Mesenchymal stem cell (in vitro differentiated cells and primary cell): ENCODE measurements around the gene SORBS1.
A peak's percentile ranks its signal among the peaks of the same experiment; 100 is the strongest.

Experiments
- DNase-seq: peaks from one replicate; pipeline ENCODE4 v3.0.0-alpha.2; 2013
- H2AFZ ChIP-seq: one replicate; pipeline ENCODE4 v1.6.1; 2013; ENCODE audit warnings: low read depth, mild to moderate bottlenecking, control low read depth, inconsistent platforms, low read length, moderate library complexity
- H2AK5ac ChIP-seq: 2 replicates; pipeline ENCODE4 v1.6.1; 2013; ENCODE audit warnings: low read length, moderate library complexity, mild to moderate bottlenecking, inconsistent platforms; ENCODE audit not compliant: severe bottlenecking
- H2BK120ac ChIP-seq: one replicate; pipeline ENCODE4 v1.6.1; 2013; ENCODE audit warnings: low read depth, mild to moderate bottlenecking, inconsistent platforms, low read length, moderate library complexity
- H2BK12ac ChIP-seq, 2 experiments: one replicate each; pipeline ENCODE4 v1.6.1; 2013; ENCODE audit warnings: inconsistent platforms in 2 of 2, low read length in 2 of 2, mild to moderate bottlenecking in 2 of 2, moderate library complexity in 2 of 2, control low read depth in 1 of 2
- H2BK15ac ChIP-seq: one replicate; pipeline ENCODE4 v1.6.1; 2013; ENCODE audit warnings: mild to moderate bottlenecking, low read depth, inconsistent platforms; ENCODE audit not compliant: poor library complexity, severe bottlenecking
- H2BK5ac ChIP-seq: 2 replicates; pipeline ENCODE4 v1.6.1; 2013; ENCODE audit warnings: low read depth, mild to moderate bottlenecking, low read length, control low read depth, inconsistent platforms; ENCODE audit not compliant: poor library complexity, severe bottlenecking
- H3K14ac ChIP-seq, 2 experiments: one replicate each; pipeline ENCODE4 v1.6.1; 2013; ENCODE audit warnings: inconsistent platforms in 2 of 2, low read length in 2 of 2, control low read depth in 1 of 2, mild to moderate bottlenecking in 1 of 2, moderate library complexity in 1 of 2
- H3K18ac ChIP-seq, 2 experiments: one replicate each; pipeline ENCODE4 v1.6.1; 2013; ENCODE audit warnings: inconsistent platforms in 2 of 2, low read length in 2 of 2, control low read depth in 1 of 2, low read depth in 1 of 2, mild to moderate bottlenecking in 1 of 2
- H3K23ac ChIP-seq, 2 experiments: one replicate each; pipeline ENCODE4 v1.6.1; 2013; ENCODE audit warnings: inconsistent platforms in 2 of 2, low read length in 2 of 2, mild to moderate bottlenecking in 2 of 2, moderate library complexity in 2 of 2, control low read depth in 1 of 2
- H3K27ac ChIP-seq: 2 replicates; pipeline ENCODE4 v1.5.1; 2013; ENCODE audit warnings: mild to moderate bottlenecking, moderate library complexity, low read length, control low read depth, inconsistent platforms; ENCODE audit not compliant: poor library complexity, severe bottlenecking
- H3K27me3 ChIP-seq, 2 experiments: 2 replicates each; pipeline versions ENCODE4 v1.6.1 to v1.7.0; 2013; ENCODE audit warnings: low read length in 2 of 2, mild to moderate bottlenecking in 2 of 2, moderate library complexity in 2 of 2, control low read depth in 1 of 2, inconsistent platforms in 1 of 2; ENCODE audit not compliant: control insufficient read depth in 1 of 2, insufficient read depth in 1 of 2
- H3K36me3 ChIP-seq, 2 experiments: 2 replicates each; pipeline versions ENCODE4 v1.6.1 to v1.7.0; 2013; ENCODE audit warnings: low read length in 2 of 2, control low read depth in 1 of 2, inconsistent platforms in 1 of 2, low read depth in 1 of 2, mild to moderate bottlenecking in 1 of 2; ENCODE audit not compliant: insufficient read depth in 2 of 2, control insufficient read depth in 1 of 2
- H3K4ac ChIP-seq, 2 experiments: one replicate each; pipeline ENCODE4 v1.6.1; 2013; ENCODE audit warnings: inconsistent platforms in 2 of 2, low read length in 2 of 2, mild to moderate bottlenecking in 2 of 2, moderate library complexity in 2 of 2, control low read depth in 1 of 2, low read depth in 1 of 2
- H3K4me1 ChIP-seq: 2 replicates; pipeline ENCODE4 v1.6.1; 2013; ENCODE audit warnings: low read depth, low read length, control low read depth; ENCODE audit not compliant: control insufficient read depth, insufficient read depth
- H3K4me2 ChIP-seq: 2 replicates; pipeline ENCODE4 v1.6.1; 2013; ENCODE audit warnings: low read length, mild to moderate bottlenecking, inconsistent platforms; ENCODE audit not compliant: poor library complexity, severe bottlenecking
- H3K4me3 ChIP-seq, 2 experiments: 2 replicates each; pipeline versions ENCODE4 v1.5.1 to v1.7.0; 2013; ENCODE audit warnings: low read length in 2 of 2, mild to moderate bottlenecking in 2 of 2, control low read depth in 1 of 2, low read depth in 1 of 2; ENCODE audit not compliant: insufficient read depth in 1 of 2
- H3K79me1 ChIP-seq: replicated peaks from 2 replicates; pipeline ENCODE4 v1.6.1; 2013; ENCODE audit warnings: mild to moderate bottlenecking, control low read depth, low read length, inconsistent platforms; ENCODE audit not compliant: poor library complexity, severe bottlenecking
- H3K9ac ChIP-seq: 2 replicates; pipeline ENCODE4 v1.7.0; 2013; ENCODE audit warnings: mild to moderate bottlenecking, low read length, moderate library complexity
- H3K9me3 ChIP-seq: 2 replicates; pipeline ENCODE4 v1.7.0; 2013; ENCODE audit warnings: mild to moderate bottlenecking, low read length; ENCODE audit not compliant: control insufficient read depth
- H4K8ac ChIP-seq: one replicate; pipeline ENCODE4 v1.6.1; 2013; ENCODE audit warnings: inconsistent platforms, mild to moderate bottlenecking, low read length, moderate library complexity
- H4K91ac ChIP-seq: one replicate; pipeline ENCODE4 v1.6.1; 2013; ENCODE audit warnings: mild to moderate bottlenecking, low read length, inconsistent platforms
- WGBS: methylation state at CpG from one replicate; pipeline ENCODE4 v1.1.7; 2013; ENCODE audit warnings: mixed read lengths; 5-methylcytosine and 5-hydroxymethylcytosine counted together

SORBS1 gene

DNA sequence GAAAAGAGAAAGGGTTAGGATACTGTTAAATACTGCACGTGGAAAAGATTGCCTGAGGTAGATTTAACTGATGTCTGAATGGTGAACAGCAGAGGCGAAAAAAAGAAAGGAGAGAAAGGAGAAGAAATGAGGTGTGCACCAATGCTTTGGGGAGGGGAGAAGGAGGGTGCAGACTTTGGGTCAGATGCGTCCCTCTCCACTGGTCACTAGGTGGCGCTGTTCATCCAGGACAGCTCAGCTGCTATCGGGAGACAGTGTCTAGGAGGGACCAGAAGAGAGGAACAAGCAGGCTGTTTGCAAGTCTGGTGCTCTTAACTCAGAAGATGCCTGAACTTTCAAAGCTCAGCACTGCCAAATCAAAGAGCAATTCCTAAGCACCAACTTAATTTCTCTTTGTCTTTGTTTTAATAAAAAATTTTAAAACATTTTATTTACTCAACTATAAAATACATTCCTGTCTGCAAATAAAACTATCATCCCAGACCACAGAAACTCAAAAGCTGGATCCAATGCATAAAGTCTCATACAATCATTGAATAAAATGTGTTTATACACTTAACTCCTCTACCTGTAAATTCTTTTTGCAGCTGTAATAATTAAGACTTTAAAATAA is 186.5 kb downstream of the SORBS1 start:
- Histone ChIP-seq H3K4me3 (no peak overlapping the region), H3K9me3 (no peaks in the 10 kb centered on the region)

DNA sequence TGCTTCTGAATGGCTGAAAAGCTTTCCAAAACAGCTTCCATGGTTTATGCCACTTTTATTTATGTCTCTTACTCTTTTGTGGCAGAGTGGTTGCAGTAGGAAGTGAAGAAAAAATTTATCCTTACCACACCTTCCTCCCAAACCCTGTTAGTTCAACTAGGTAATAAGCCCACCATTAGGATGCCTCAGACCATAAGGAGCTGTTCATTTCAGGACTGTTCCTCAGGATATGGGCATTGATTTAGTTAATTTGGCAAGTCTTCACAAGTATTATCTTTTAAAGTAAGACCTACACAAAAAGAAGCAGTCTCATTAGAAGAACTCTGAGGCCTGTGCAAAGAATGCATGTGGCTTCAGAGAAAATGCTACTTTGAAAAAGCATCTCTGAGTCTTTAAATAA is 187.5 kb downstream of the SORBS1 start:
- Histone ChIP-seq H2AK5ac (no peak overlapping the region), H2BK12ac (no peak overlapping the region), H4K8ac (no peak overlapping the region), H3K27me3 (peaks cover 7 to 27% of the 10 kb centered on the region in 2 experiments), H2BK15ac (no peak overlapping the region), H2BK120ac (no peak overlapping the region), H3K9me3 (no peaks in the 10 kb centered on the region), H3K4me3 (no peak overlapping the region), H3K4me2 (no peak overlapping the region), H3K23ac (no peak overlapping the region), H3K18ac (no peak overlapping the region), H3K36me3 (no peaks in the 10 kb centered on the region), H3K27ac (no peak overlapping the region), H3K9ac (no peak overlapping the region), H3K14ac (no peak overlapping the region), H3K4me1 (no peaks in the 10 kb centered on the region), H3K79me1 (no peaks in the 10 kb centered on the region), H2BK5ac (no peak overlapping the region), H4K91ac (no peak overlapping the region), H2AFZ (no peak overlapping the region), H3K4ac (no peak overlapping the region)
- no peak for DNase-seq

More for the DNA sequence above, 186.5 kb downstream of the SORBS1 start:
- H4K8ac ChIP-seq = no peak overlapping the region
- no peaks in the 10 kb centered on the region for H3K36me3 ChIP-seq
- H3K4me1 ChIP-seq = no peaks in the 10 kb centered on the region
- no peak overlapping the region for H2BK120ac ChIP-seq
- no peak overlapping the region for H2AFZ ChIP-seq
- H2BK12ac ChIP-seq = no peak overlapping the region
- no peak overlapping the region for H3K27ac ChIP-seq
- H3K9ac ChIP-seq = no peak overlapping the region
- H3K14ac ChIP-seq = no peak overlapping the region
- no peak overlapping the region for H3K4me2 ChIP-seq
- no peak overlapping the region for H4K91ac ChIP-seq
- H2AK5ac ChIP-seq = no peak overlapping the region
- no peak overlapping the region for H3K18ac ChIP-seq
- H2BK15ac ChIP-seq = no peak overlapping the region
- no peak overlapping the region for H3K23ac ChIP-seq
- H2BK5ac ChIP-seq = no peak overlapping the region
- H3K27me3 ChIP-seq = peaks cover 0 to 19% of the 10 kb centered on the region in 2 experiments
- no peak overlapping the region for H3K4ac ChIP-seq
- peak; percentile 68 for DNase-seq
- no peaks in the 10 kb centered on the region for H3K79me1 ChIP-seq
- WGBS = 1% methylated on average over 5 of the region's 5 CpGs

DNA sequence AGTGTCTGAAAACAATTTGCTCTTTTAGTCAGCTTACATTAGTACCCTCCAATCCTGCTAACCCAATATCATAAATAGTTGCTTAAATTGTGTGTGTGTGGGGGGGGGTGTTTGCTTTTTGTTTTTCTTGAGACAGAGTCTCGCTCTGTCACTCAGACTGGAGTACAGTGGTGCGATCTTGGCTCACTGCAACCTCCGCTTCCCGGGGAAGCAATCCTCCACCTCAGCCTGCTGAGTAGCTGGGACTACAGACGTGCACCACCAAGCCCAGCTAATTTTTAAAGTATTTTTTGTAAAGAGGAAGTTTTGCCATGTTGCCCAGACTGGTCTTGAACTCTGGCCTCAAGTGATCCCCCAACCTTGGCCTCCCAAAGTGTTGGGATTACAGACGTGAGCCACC is 196.8 kb downstream of the SORBS1 start:
- Histone ChIP-seq H3K27ac (no peak overlapping the region), H3K14ac (no peak overlapping the region), H3K18ac (no peak overlapping the region), H2BK5ac (no peak overlapping the region), H2AK5ac (no peak overlapping the region), H3K79me1 (no peaks in the 10 kb centered on the region), H3K4me2 (no peak overlapping the region), H4K91ac (no peak overlapping the region), H2BK120ac (no peak overlapping the region), H3K9ac (no peak overlapping the region), H3K9me3 (no peaks in the 10 kb centered on the region), H3K23ac (no peak overlapping the region), H2AFZ (no peak overlapping the region), H2BK12ac (no peak overlapping the region), H4K8ac (no peak overlapping the region), H3K36me3 (no peaks in the 10 kb centered on the region), H3K4ac (no peak overlapping the region), H3K27me3 (peaks cover 7 to 20% of the 10 kb centered on the region in 2 experiments), H3K4me3 (no peak overlapping the region), H3K4me1 (no peaks in the 10 kb centered on the region), H2BK15ac (no peak overlapping the region)
- no peak for DNase-seq
- 89% methylated on average over 5 of the region's 6 CpGs for WGBS

DNA sequence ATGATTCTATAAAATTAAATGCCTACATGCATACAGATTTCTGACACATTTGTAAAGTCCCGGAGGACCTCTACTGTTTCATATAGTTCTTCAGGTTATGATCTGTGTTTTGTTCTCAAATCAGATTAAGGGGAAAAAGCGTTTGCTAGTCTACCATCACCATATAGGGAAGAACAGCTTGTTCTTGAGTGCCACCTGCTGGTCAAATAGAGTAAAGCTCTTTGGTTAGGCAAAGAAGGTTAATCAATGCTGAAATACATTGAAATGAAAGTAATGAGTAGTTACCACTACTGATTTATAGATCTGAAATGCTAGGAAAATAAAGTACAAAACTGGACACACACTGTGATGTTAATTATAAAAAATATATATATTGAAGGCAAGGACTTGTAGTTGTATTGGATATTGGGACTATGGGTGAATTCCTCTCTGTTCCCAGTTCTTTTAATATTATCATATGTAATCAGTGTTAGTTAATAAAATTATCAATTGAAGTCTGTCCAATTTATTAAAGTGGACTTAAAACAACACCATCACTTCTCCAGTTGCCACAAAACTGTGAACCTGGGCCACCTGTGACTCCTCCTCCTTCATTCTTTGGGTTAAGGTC is 197.8 kb downstream of the SORBS1 start:
- no peaks in the 10 kb centered on the region for H3K9me3 ChIP-seq
- H2BK5ac ChIP-seq = no peak overlapping the region
- no peaks in the 10 kb centered on the region for H3K79me1 ChIP-seq
- H2BK15ac ChIP-seq = no peak overlapping the region
- no peaks in the 10 kb centered on the region for H3K4me1 ChIP-seq
- no peak overlapping the region for H3K27ac ChIP-seq
- no peak overlapping the region for H2BK12ac ChIP-seq
- DNase-seq = peak; percentile 74
- H3K36me3 ChIP-seq = no peaks in the 10 kb centered on the region
- no peak overlapping the region for H3K4me3 ChIP-seq
- H3K9ac ChIP-seq = no peak overlapping the region
- no peak overlapping the region for H2AFZ ChIP-seq
- peak overlapping the region; percentile 62 for H2AK5ac ChIP-seq
- H4K91ac ChIP-seq = no peak overlapping the region
- H3K14ac ChIP-seq = no peak overlapping the region
- H3K4me2 ChIP-seq = no peak overlapping the region
- no CpG with 5 or more reads among the region's 2 CpGs for WGBS
- H4K8ac ChIP-seq = no peak overlapping the region
- H3K4ac ChIP-seq = no peak overlapping the region
- H2BK120ac ChIP-seq = no peak overlapping the region
- H3K18ac ChIP-seq = no peak overlapping the region
- H3K27me3 ChIP-seq = peaks cover 0 to 11% of the 10 kb centered on the region in 2 experiments
- H3K23ac ChIP-seq = no peak overlapping the region
